Nephron progenitor cell (in vitro differentiated cells): ENCODE results near the gene NTRK2.

Experiments
- DNase-seq: peaks from one replicate; pipeline ENCODE4 v3.0.0; 2021
- H3K27ac Mint-ChIP-seq: 2 replicates; pipeline ENCODE4 v1.8.0; 2021; ENCODE audit warnings: mild to moderate bottlenecking, moderate library complexity, mixed read lengths
- H3K27me3 Mint-ChIP-seq: 2 replicates; pipeline ENCODE4 v1.8.0; 2021; ENCODE audit warnings: mild to moderate bottlenecking, low read depth, mixed read lengths; ENCODE audit not compliant: poor library complexity
- H3K36me3 Mint-ChIP-seq: 2 replicates; pipeline ENCODE4 v1.8.0; 2021; ENCODE audit warnings: low read depth, mixed read lengths
- H3K4me1 Mint-ChIP-seq: 2 replicates; pipeline ENCODE4 v1.8.0; 2021; ENCODE audit warnings: mixed read lengths
- H3K4me3 Mint-ChIP-seq: 2 replicates; pipeline ENCODE4 v1.8.0; 2021; ENCODE audit warnings: mild to moderate bottlenecking, moderate library complexity, mixed read lengths
- H3K9me3 Mint-ChIP-seq: 2 replicates; pipeline ENCODE4 v1.8.0; 2021; ENCODE audit warnings: mild to moderate bottlenecking, moderate library complexity, mixed read lengths
- TF ChIP-seq, protein P1 (sequence below): fragments of 200-600 bp; sonication (generic); IDR thresholded peaks from 2 replicates; pipeline ENCODE4 v1.5.0; 2021; ENCODE audit warnings: antibody characterized with exemption

Gene NTRK2

GRCh38 chr9:84811072-84811750 is 141.7 kb downstream of the NTRK2 start:
- Mint-ChIP-seq H3K4me1 (peaks cover 54% of the 10 kb centered on the region), H3K27ac (no peak overlapping the region), H3K27me3 (peaks cover 3% of the 10 kb centered on the region), H3K4me3 (no peak overlapping the region), H3K36me3 (no peaks in the 10 kb centered on the region), H3K9me3 (no peaks in the 10 kb centered on the region)
- no peak for DNase-seq
- TF ChIP-seq, protein P1, sequence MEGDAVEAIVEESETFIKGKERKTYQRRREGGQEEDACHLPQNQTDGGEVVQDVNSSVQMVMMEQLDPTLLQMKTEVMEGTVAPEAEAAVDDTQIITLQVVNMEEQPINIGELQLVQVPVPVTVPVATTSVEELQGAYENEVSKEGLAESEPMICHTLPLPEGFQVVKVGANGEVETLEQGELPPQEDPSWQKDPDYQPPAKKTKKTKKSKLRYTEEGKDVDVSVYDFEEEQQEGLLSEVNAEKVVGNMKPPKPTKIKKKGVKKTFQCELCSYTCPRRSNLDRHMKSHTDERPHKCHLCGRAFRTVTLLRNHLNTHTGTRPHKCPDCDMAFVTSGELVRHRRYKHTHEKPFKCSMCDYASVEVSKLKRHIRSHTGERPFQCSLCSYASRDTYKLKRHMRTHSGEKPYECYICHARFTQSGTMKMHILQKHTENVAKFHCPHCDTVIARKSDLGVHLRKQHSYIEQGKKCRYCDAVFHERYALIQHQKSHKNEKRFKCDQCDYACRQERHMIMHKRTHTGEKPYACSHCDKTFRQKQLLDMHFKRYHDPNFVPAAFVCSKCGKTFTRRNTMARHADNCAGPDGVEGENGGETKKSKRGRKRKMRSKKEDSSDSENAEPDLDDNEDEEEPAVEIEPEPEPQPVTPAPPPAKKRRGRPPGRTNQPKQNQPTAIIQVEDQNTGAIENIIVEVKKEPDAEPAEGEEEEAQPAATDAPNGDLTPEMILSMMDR, result no peak

GRCh38 chr9:84811751-84812074 is 142.2 kb downstream of the NTRK2 start:
- TF ChIP-seq, protein P1, result no peak
- Mint-ChIP-seq H3K9me3 (no peaks in the 10 kb centered on the region), H3K27me3 (peaks cover 3% of the 10 kb centered on the region), H3K4me1 (peaks cover 53% of the 10 kb centered on the region), H3K4me3 (no peak overlapping the region), H3K36me3 (no peaks in the 10 kb centered on the region), H3K27ac (no peak overlapping the region)
- no peak for DNase-seq

GRCh38 chr9:84812355-84812754 is 142.8 kb downstream of the NTRK2 start:
- no peak for DNase-seq
- H3K36me3 Mint-ChIP-seq, result no peaks in the 10 kb centered on the region
- TF ChIP-seq, protein P1, result no peak
- peaks cover 3% of the 10 kb centered on the region for H3K27me3 Mint-ChIP-seq
- H3K27ac Mint-ChIP-seq, result no peak overlapping the region
- H3K4me1 Mint-ChIP-seq, result peaks cover 46% of the 10 kb centered on the region
- no peak overlapping the region for H3K4me3 Mint-ChIP-seq
- no peaks in the 10 kb centered on the region for H3K9me3 Mint-ChIP-seq

DNA sequence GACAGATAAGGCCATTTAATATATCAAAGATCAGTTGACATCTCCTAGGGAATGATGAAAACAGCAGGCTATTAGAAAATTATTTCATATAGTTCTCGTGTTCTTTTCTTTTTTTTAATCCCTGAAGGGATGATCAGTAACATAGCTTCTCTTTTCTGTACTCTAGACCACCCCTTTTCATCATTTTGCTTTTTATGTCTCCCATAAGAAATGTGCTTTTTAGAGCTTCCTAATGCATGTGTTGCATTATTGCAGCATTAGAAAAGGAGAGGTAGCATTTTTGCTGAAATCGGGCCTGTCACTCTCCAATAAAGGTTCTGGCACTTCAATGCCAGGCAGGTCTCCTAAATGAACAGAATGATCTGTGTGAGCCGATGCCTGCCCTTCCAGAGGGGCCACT is 143.3 kb downstream of the NTRK2 start:
- TF ChIP-seq, protein P1, result no peak
- H3K27ac Mint-ChIP-seq, result no peak overlapping the region
- H3K27me3 Mint-ChIP-seq, result peaks cover 3% of the 10 kb centered on the region
- no peaks in the 10 kb centered on the region for H3K9me3 Mint-ChIP-seq
- H3K4me3 Mint-ChIP-seq, result no peak overlapping the region
- no peak for DNase-seq
- peaks cover 42% of the 10 kb centered on the region for H3K4me1 Mint-ChIP-seq
- no peaks in the 10 kb centered on the region for H3K36me3 Mint-ChIP-seq

- no peak overlapping the region for H3K4me3 Mint-ChIP-seq
Observed at GRCh38 chr9:84815554-84815953, 146.0 kb downstream of the NTRK2 start.

DNA sequence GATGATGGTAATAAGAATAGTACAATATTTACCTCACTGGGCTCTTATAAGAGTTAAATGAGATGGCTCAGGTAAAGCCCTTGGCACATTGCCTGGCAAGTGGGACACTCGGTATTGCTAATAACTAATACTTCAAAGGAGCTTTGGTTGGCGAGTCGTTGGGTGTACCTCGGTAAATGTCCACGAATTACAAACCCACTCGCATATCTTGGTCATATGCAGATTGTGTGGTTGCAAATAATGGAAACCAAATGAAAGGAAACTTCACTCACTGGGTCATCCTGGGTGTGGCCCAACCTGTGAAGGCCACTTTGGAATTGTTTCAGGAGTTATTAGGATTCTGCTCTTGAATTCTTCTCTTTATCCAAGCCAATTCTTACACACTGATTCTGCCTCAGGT is 147.5 kb downstream of the NTRK2 start:
- no peaks in the 10 kb centered on the region for H3K9me3 Mint-ChIP-seq
- no peak for DNase-seq
- H3K4me3 Mint-ChIP-seq, result no peak overlapping the region

More at GRCh38 chr9:84815554-84815953, 146.0 kb downstream of the NTRK2 start:
- Mint-ChIP-seq H3K27ac (no peak overlapping the region), H3K4me1 (peaks cover 61% of the 10 kb centered on the region), H3K36me3 (no peaks in the 10 kb centered on the region), H3K9me3 (no peaks in the 10 kb centered on the region), H3K27me3 (peaks cover 8% of the 10 kb centered on the region)
- DNase-seq, result no peak
- TF ChIP-seq, protein P1, result no peak

More for the DNA sequence above, 147.5 kb downstream of the NTRK2 start:
- TF ChIP-seq, protein P1, result no peak
- Mint-ChIP-seq H3K4me1 (peaks cover 60% of the 10 kb centered on the region), H3K27ac (no peak overlapping the region), H3K36me3 (no peaks in the 10 kb centered on the region), H3K27me3 (peaks cover 10% of the 10 kb centered on the region)
